Esophagus muscularis mucosa (tissue), 4 donors: ENCODE data around the gene GSTCD. TPM values are rescaled to one million over a fixed set of nuclear protein-coding genes. Genes with fewer than 3 reads are reported as not detected.

ENCODE experiments used
- DNase-seq: peaks from one replicate; pipeline ENCODE4 v3.0.0-alpha.2; 2017; ENCODE audit errors: extremely low spot score
- H3K27ac ChIP-seq, 4 donors: fragments of 200-600 bp; sonication (generic); replicated peaks in 1 of 4; 1 replicate in 3 of 4; 2 replicates in 1 of 4; pipeline ENCODE4 v1.5.1; 2016 to 2019; ENCODE audit warnings: mild to moderate bottlenecking in 1 of 4
- H3K27me3 ChIP-seq, 4 donors: fragments of 200-600 bp; sonication (generic); one replicate each; pipeline versions ENCODE4 v1.5.1 to v1.6.0; 2016 to 2019
- H3K36me3 ChIP-seq, 4 donors: fragments of 200-600 bp; sonication (generic); one replicate each; pipeline ENCODE4 v1.5.1; 2016 to 2019
- H3K4me1 ChIP-seq, 4 donors: fragments of 200-600 bp; sonication (generic); one replicate each; pipeline ENCODE4 v1.5.1; 2016 to 2019
- H3K4me3 ChIP-seq, 4 donors: fragments of 200-600 bp; sonication (generic); 1 replicate in 2 of 4; 2 replicates in 2 of 4; pipeline ENCODE4 v1.5.1; 2016 to 2019; ENCODE audit warnings: mild to moderate bottlenecking in 4 of 4, moderate library complexity in 1 of 4
- H3K9me3 ChIP-seq, 4 donors: fragments of 200-600 bp; sonication (generic); 1 replicate in 3 of 4; 2 replicates in 1 of 4; pipeline ENCODE4 v1.5.1; 2016 to 2019
- EP300 ChIP-seq: sonication (generic); formaldehyde crosslinking; IDR thresholded peaks from one replicate; pipeline ENCODE4 v1.6.1; 2017; ENCODE audit warnings: antibody characterized with exemption
- POLR2A ChIP-seq: fragments of 450-650 bp; IDR thresholded peaks from one replicate; pipeline ENCODE4 v1.6.1; 2017; ENCODE audit warnings: antibody characterized with exemption, moderate library complexity, mild to moderate bottlenecking, low read depth
- POLR2AphosphoS5 ChIP-seq, 2 donors: sonication (generic); formaldehyde crosslinking; IDR thresholded peaks; one replicate each; pipeline ENCODE4 v1.6.1; 2017; ENCODE audit warnings: antibody characterized with exemption in 2 of 2
- WGBS: methylation state at CpG from one replicate; pipeline ENCODE4 v1.1.5; 2018; 5-methylcytosine and 5-hydroxymethylcytosine counted together
- intact Hi-C: fragments of 100-400 bp; cut with DNase I; formaldehyde crosslinking; loops from one replicate; pipeline ENCODE4 v1.15.1; 2023
- total RNA-seq, 4 donors: library from RNA; depleted of rRNA; stranded (reverse); fragments of >200 nt; gene quantifications; one replicate each; pipeline versions ENCODE4 v1.1.0 to v1.2.1, GENCODE V29; 2016
- TF ChIP-seq, protein P1 (sequence below), 3 experiments: fragments of 200-600 bp in 2 of 3; fragments of 450-650 bp in 1 of 3; sonication (generic) in 2 of 3; IDR thresholded peaks; one replicate each; pipeline ENCODE4 v1.5.1; 2017 to 2019; ENCODE audit warnings: antibody characterized with exemption in 3 of 3, mild to moderate bottlenecking in 2 of 3, moderate library complexity in 1 of 3

The GSTCD gene
- total RNA-seq, 4 donors from 2014 or later = 5.2 to 14.5 (median 8.1) TPM

DNA sequence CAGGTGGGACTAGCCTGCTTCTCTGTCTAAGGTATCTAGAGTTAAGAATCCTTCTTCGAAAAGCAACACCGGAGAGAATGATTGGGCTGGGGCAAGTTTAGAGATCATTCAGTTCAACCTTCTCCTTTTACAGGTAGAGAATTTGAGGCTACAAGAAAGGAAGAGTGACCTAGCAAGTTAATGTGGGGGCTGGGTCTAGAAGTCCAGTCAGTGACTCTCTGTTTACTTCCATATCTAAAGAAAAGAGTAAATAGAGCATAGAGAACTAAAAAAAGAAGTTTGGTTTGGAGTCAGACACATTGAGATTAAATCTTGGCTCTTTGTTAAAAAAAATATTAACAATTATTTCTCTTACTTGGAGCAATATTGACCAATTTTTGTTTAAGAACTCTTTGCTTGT, 122.6 kb downstream of the GSTCD start:
- intact Hi-C loops = no loop called here
- Histone ChIP-seq H3K27ac (no peak overlapping the region), H3K4me1 (no peaks in the 10 kb centered on the region), H3K27me3 (no peaks in the 10 kb centered on the region), H3K4me3 (no peak overlapping the region), H3K9me3 (no peaks in the 10 kb centered on the region), H3K36me3 (peaks cover 0 to 4% (median 0%) of the 10 kb centered on the region in 4 donors)
- 98% methylated on average over 2 of the region's 2 CpGs for WGBS
- TF ChIP-seq EP300 = no peak
- TF ChIP-seq POLR2A = no peak
- TF ChIP-seq POLR2AphosphoS5 (IDR thresholded peaks at IDR 0.05) = no peak
- TF ChIP-seq, protein P1, sequence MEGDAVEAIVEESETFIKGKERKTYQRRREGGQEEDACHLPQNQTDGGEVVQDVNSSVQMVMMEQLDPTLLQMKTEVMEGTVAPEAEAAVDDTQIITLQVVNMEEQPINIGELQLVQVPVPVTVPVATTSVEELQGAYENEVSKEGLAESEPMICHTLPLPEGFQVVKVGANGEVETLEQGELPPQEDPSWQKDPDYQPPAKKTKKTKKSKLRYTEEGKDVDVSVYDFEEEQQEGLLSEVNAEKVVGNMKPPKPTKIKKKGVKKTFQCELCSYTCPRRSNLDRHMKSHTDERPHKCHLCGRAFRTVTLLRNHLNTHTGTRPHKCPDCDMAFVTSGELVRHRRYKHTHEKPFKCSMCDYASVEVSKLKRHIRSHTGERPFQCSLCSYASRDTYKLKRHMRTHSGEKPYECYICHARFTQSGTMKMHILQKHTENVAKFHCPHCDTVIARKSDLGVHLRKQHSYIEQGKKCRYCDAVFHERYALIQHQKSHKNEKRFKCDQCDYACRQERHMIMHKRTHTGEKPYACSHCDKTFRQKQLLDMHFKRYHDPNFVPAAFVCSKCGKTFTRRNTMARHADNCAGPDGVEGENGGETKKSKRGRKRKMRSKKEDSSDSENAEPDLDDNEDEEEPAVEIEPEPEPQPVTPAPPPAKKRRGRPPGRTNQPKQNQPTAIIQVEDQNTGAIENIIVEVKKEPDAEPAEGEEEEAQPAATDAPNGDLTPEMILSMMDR (IDR thresholded peaks at IDR 0.05) = no peak
- no peak for DNase-seq

DNA sequence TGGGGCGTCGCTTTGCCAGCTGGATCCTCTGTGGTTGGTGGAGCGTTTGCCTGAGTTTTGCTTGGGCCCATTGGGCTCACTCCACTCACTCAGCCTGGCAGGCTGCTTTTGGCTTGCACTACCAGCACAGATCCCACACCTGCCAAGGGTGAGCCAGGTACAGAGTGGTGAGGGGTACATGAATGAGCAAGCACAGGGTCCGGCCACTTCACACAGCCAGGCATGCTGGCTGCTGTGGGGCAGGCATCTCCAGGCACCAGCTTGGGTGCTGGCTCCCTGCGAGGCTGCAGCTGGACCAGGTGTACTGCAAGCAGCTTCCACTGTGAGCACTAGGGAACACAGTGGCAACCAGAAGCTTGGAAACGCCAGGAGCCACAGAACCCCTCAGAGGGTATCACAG, 126.6 kb downstream of the GSTCD start:
- no peaks in the 10 kb centered on the region for H3K27me3 ChIP-seq
- intact Hi-C loops = no loop called here
- H3K4me1 ChIP-seq = no peaks in the 10 kb centered on the region
- H3K4me3 ChIP-seq = no peak overlapping the region
- TF ChIP-seq, protein P1 (IDR thresholded peaks at IDR 0.05) = no peak
- TF ChIP-seq EP300 = no peak
- TF ChIP-seq POLR2A = no peak
- no peak for TF ChIP-seq POLR2AphosphoS5 (IDR thresholded peaks at IDR 0.05)
- peaks cover 0 to 8% (median 0%) of the 10 kb centered on the region in 4 donors for H3K36me3 ChIP-seq
- H3K9me3 ChIP-seq = no peaks in the 10 kb centered on the region
- 92% methylated on average over 5 of the region's 6 CpGs for WGBS
- no peak for DNase-seq
- H3K27ac ChIP-seq = no peak overlapping the region

DNA sequence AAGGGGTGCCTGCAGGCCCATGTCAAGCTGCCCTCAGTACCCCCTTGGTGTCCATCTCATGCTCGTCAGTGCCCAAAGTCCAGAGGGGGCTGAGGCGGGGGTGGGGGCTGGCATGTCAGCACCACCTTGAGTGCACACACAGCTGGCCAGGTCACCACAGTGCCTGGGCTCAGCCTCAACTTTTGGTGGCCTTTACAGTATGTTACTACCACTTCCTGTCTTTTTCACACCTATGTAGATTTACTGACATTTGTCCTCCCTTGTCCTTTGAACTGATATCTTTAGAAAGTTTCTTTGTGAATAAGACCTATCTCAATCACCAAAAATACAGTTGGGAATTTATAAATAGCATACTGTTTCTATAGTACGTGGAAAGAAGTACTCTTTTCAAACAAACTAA, 128.0 kb downstream of the GSTCD start:
- Histone ChIP-seq H3K4me3 (no peak overlapping the region), H3K27ac (no peak overlapping the region), H3K4me1 (no peaks in the 10 kb centered on the region), H3K27me3 (no peaks in the 10 kb centered on the region), H3K36me3 (peaks cover 0 to 8% (median 0%) of the 10 kb centered on the region in 4 donors), H3K9me3 (no peaks in the 10 kb centered on the region)
- intact Hi-C loops = no loop called here
- no peak for DNase-seq
- TF ChIP-seq EP300 (no peak), POLR2AphosphoS5 (IDR thresholded peaks at IDR 0.05) (no peak)
- WGBS = 90% methylated on average over 2 of the region's 3 CpGs

DNA sequence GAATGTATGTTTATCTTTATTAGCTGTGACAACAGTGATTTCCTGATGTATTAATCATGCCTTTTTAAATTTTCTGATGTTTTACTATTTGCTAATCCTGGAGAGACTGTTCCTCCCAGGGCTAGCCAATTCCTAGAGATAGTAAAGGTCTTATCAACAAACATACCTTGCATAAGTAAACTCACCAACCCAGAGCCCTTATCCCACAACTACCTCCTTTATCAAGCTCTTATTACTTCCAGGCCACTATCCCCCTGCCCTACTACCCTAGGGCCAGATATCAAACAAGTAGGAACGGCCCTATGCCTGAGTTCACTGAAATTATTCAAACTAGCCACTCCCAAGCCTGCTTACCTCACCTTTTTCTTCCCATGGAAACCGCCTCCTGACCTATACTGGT, 128.5 kb downstream of the GSTCD start:
- no peak overlapping the region for H3K4me3 ChIP-seq
- H3K27me3 ChIP-seq = no peaks in the 10 kb centered on the region
- intact Hi-C loops = no loop called here
- no peaks in the 10 kb centered on the region for H3K9me3 ChIP-seq
- no peak for TF ChIP-seq POLR2A
- no peak for TF ChIP-seq EP300
- TF ChIP-seq, protein P1 (IDR thresholded peaks at IDR 0.05) = no peak
- TF ChIP-seq POLR2AphosphoS5 (IDR thresholded peaks at IDR 0.05) = no peak
- WGBS = 93% methylated on average over 2 of the region's 2 CpGs
- H3K4me1 ChIP-seq = no peaks in the 10 kb centered on the region
- no peak for DNase-seq
- no peak overlapping the region for H3K27ac ChIP-seq
- H3K36me3 ChIP-seq = peaks cover 0 to 8% (median 0%) of the 10 kb centered on the region in 4 donors

DNA sequence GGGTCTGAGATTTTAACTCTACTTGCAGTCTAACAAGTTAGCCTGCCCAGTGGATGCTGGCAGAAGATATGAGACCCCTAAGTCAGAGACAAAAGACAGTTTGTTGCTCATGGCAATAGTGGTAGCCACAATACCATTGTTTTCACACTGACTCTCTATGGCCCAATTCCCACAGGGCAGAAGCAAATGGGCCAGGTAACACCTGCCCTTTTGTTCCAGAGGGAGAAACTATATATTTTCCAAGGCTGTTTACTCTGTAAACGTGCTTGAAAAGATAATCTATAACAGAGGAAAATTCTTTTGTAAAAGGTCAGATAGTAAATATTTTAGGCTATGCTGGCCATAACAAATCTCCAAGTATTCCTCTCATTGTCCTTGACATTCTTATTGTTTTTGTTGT, 129.5 kb downstream of the GSTCD start:
- H3K27ac ChIP-seq = no peak overlapping the region

More for the DNA sequence above, 129.5 kb downstream of the GSTCD start:
- TF ChIP-seq POLR2A (no peak), POLR2AphosphoS5 (IDR thresholded peaks at IDR 0.05) (no peak), EP300 (no peak)
- TF ChIP-seq, protein P1 (IDR thresholded peaks at IDR 0.05) = no peak
- Histone ChIP-seq H3K4me3 (no peak overlapping the region), H3K27me3 (no peaks in the 10 kb centered on the region), H3K36me3 (peaks cover 0 to 8% (median 0%) of the 10 kb centered on the region in 4 donors), H3K4me1 (no peaks in the 10 kb centered on the region), H3K9me3 (no peaks in the 10 kb centered on the region)
- intact Hi-C loops = no loop called here
- no peak for DNase-seq
- 77% methylated on average over 1 of the region's 1 CpG for WGBS
